Activated CD8-positive, alpha-beta memory T cell treated with anti-CD3 and anti-CD28 coated beads for 24 hours (primary cell): ENCODE measurements around the gene MEI4.
"Not testable (repeated sequence)": the region's sequence is repeated elsewhere in the genome, so short reads cannot be mapped to it uniquely, and the experiment has no call there.

Source experiments
- DNase-seq: peaks from one replicate; pipeline ENCODE4 v3.0.0-alpha.2; 2020

MEI4 gene

DNA sequence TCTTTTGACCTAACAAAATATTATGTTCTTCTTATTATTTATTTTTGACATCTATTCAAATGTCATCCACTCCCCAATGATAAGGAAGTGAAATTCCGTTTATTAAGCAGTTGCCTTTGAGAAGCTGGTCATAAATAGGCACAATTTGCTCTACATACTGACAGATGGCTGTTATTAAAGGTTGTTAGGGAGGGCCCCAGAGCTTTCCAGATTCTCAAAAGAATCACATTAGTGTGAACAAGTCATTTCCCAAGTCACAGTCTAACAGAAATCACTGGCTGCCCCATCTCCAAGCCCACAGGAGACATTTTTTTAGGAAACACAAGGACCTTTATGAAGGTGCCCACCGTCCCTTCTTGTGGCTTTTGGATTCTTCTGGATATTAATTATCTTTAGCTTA, 172.4 kb downstream of the MEI4 start:
- DNase-seq, result no peak

GRCh38 chr6:77829736-77830135, 176.9 kb downstream of the MEI4 start:
- no peak for DNase-seq

DNA sequence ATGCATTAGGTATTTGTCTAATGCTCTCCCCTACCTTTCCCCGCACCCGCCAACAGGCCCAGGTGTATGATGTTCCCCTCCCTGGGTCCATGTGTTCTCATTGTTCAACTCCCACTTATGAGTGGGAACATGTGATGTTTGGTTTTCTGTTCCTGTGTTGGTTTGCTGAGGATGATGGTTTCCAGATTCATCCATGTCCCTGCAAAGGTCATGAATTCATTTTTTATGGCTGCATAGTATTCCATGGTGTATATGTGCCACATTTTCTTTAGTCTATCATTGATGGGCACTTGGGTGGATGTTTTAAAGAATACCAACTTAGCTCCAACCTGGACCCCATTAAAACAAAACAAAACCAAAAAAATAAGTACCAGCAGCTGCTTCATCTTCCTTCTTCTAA, 180.9 kb downstream of the MEI4 start:
- DNase-seq, result not testable (repeated sequence)

GRCh38 chr6:77834591-77834996, 181.8 kb downstream of the MEI4 start:
- DNase-seq, result no peak

DNA sequence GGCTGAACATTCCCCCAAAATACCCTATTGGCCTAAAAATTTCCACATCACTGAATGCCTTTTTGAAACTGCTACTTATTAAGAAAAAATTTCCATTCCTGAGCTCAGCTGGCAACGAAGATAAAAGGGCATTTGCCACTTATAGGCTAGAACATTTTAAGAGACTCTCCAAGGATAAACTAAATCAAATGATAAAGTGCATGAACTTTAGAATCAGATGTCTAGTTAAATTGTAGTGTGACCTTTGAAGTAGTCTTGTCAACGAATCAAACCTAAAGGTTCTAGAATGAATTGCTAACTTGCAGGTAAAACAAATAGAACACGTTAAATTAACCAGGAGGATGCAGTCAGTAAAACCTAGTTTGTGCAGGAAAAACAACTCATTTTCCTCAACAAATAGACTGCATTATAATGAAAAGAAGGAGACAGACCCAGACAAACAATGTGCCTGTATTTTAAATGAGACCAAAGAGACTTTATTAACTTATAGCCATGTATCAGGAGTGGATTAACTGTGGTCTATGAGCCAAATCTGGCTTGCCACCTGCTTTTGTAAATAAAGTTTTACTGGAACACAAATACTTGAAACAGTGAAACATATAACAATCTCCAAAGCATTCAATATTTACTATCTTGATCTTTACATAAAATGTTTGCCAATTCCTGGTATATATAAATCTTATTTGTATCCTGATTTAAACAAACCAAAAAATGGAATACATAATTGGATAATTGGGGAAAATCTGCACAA, 184.4 kb downstream of the MEI4 start:
- no peak for DNase-seq

DNA sequence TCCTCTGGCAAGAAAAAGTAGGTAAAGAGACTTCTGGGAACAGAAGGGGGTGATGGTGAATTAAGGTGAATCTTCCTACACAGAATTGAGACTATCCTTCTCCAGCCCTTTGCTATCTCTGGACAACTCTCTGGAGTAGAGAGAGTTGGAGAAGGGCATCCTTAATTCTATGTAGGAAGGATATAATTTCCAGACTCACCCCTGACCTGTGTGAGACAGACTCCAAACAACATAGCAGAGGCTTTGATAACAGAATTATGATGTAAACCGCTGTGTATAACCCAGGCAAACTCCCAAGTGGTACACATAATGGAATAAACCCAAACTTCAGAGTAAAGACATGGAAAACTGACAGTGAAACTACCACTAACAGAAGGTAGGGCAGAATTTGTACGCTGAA, 186.5 kb downstream of the MEI4 start:
- no peak for DNase-seq

DNA sequence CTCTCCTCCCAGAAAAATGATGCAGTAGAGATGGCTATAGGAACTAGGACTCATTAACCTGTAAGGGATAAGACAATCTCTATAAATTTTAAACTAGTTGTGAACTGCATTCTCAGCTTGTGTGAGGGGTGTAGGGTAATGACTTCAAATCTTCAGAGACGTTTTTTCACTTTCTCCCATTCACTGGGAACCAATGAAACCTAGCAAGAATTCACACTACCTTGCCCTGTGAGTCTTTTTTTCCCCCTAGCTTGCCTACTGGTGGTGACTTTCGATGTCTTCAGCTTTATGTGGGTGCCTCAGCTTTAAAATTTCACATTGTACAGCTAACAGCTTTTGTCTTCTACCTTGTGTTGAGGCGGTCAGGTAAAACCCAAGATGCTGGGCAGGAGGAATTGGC, 192.0 kb downstream of the MEI4 start:
- DNase-seq, result no peak

DNA sequence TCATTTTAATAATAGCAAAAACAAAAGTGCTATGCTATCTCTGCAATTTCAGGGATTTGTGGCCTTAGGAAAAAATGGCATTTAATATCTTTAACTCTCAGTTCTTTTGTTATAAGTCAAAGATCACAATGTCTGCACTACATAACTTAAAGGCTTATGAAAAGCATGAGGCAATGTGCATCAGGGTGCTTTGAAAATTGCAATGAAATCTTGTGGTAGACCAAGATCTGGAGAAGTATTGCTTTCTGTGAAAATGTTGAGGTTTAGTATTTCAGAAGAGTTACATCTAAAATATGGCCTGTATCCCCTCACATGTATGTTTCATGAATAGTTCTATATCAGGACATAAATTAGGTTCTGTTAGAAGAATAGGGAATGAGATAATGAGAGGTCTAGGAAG, 200.6 kb downstream of the MEI4 start:
- DNase-seq, result no peak

- DNase-seq, result no peak
Measured at GRCh38 chr6:77856391-77856790, 203.6 kb downstream of the MEI4 start.

- DNase-seq, result no peak
Measured at GRCh38 chr6:77857421-77857820, 204.6 kb downstream of the MEI4 start.

DNA sequence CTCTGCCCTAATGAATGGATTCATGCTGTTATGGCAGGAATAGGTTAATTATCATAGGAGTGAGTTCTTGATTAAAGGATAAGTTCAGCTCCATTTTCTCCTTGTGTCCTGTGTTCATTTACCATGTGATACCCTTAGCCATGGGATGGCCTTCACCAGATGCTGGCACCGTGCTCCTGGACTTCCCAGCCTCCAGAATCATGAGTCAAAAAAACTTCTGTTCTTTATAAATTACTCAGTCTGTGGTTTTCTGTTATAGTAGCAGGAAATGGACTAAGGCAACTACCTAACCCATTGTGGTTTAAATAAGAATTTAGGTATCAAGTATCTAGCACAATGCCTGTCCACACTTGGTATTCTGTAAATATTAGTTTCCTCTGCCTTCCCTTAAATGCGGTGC, 223.5 kb downstream of the MEI4 start:
- no peak for DNase-seq

DNA sequence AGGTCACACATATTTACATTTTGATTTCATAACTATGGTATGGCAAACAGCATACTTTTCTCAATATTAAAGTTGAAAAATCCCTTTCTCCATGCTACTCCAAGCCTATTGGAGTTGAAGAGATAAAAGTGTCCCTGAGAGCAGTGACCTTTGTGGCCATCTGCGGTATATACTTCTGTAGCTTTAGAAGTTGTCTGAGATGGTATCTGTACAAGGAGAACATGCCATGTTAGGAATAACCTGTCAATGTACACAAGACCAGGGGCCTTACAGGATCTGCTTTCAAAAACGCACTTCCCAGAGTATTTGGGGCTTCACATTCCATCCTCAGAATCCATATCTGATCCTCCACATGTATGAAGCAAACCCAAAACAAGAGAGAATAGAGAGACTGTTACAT, 226.7 kb downstream of the MEI4 start:
- DNase-seq, result no peak

- DNase-seq, result no peak
Measured at GRCh38 chr6:77880501-77880900, 227.7 kb downstream of the MEI4 start.

GRCh38 chr6:77883851-77884250, 231.0 kb downstream of the MEI4 start:
- DNase-seq, result no peak

- no peak for DNase-seq
Measured at GRCh38 chr6:77893391-77893790, 240.6 kb downstream of the MEI4 start.

DNA sequence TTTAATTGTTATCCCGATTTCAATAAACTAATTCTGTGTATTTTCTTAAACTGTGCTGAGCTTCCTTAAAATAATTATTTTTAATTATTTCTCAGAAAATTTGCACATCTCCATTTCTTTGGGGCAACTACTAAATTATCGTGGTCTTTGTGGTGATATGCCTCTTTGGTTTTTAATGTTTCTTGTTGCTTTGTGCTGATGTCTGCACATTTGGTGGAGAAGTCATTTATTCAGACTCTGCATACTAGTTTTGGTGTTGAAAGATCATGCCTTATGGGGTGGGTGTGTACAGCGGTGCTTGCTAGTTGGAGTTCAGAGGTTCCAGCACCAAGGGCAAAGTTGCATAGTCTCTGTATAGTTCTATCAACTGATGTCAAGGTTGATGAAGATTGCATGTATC, 253.2 kb downstream of the MEI4 start:
- DNase-seq, result no peak

GRCh38 chr6:77910826-77911225, 258.0 kb downstream of the MEI4 start:
- no peak for DNase-seq

GRCh38 chr6:77926198-77926751, 273.4 kb downstream of the MEI4 start:
- DNase-seq, result no peak

DNA sequence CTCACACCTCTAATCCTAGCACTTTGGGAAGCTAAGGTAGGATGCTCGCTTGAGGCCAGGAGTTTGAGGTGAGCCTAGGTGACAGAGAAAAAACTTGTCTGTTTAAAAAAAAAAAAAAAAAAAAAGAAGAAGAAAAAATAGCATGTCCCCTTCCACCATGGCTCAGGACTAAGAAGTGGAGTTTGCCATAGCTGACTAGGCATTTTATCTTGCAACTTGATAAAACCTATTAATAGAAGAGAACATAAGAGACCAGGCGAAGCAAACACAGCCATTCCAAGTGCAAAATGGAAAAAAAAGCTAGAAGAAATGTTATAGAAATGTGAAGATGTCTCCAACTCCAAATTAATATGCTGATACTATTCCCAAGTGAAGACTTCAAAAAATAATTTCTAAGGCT, 277.5 kb downstream of the MEI4 start:
- no peak for DNase-seq

DNA sequence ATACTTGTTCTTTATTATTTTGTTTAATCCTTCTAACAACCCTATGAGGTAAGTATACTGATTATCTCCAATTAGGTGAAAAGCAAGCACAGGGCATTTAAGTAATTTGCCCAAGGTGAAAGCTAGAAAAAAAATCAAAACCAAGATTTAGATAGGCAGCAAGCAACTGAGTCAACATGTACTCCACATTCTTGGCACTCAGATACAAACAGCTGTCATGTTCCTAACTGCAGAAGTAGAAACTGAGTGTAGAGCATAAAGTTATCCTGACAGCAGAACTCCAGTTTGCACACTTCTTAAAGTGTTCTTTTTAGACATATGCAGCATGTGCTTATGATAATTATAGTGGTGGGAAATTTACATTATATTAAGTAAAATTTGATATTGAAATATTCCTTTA, 278.1 kb downstream of the MEI4 start:
- no peak for DNase-seq

- DNase-seq, result no peak
Measured at GRCh38 chr6:77962070-77962469, 309.2 kb downstream of the MEI4 start.

- no peak for DNase-seq
Measured at GRCh38 chr6:77965449-77965848, 312.6 kb downstream of the MEI4 start.

DNA sequence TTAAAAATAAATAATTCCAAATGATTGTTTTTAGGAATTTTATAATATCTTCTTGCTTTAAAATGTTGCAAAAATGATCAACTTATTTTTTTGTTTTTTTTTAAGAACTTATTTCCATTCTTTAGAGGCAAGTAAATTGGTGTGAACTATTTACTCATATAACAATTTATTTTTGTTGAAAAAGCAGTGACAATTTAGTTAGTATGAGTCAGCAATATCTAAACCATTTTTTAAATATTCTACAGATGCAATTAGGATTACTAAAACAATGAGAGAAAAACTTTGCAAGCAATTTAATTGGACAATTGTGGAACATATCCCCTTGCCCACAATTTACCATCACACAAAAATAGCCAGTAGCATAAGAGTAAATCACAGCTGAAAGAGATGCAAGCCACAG, 319.5 kb downstream of the MEI4 start:
- no peak for DNase-seq
